HCT116 (cell line): ENCODE results near the gene GPAT3. TPM values are rescaled to one million over a fixed set of nuclear protein-coding genes. Genes with fewer than 3 reads are reported as not detected.

Experiments
- ATAC-seq: fragments of 200-7000 bp; cut with Tn5 transposase; 2 replicates; pipeline ENCODE4 v1.9.1; 2020; ENCODE audit warnings: mild to moderate bottlenecking, moderate library complexity
- BruUV-seq: library from RNA; stranded (reverse); fragments of 400-500 nt; replicated peaks from 2 replicates; lab custom pipeline; 2021; lab: Mats Ljungman, UMichigan
- CTCF ChIA-PET: fragments of 300-600 bp; sonication (Branson Sonifier 250); formaldehyde crosslinking; loops from one replicate; lab custom pipeline; 2021; ENCODE audit warnings: antibody characterized with exemption; lab: Charles Lee
- POLR2A ChIA-PET: fragments of 300-600, 350-600 bp; sonication (Branson Sonifier 250); formaldehyde crosslinking; loops from one replicate; lab custom pipeline; 2021; ENCODE audit warnings: antibody characterized with exemption; lab: Charles Lee
- RAD21 ChIA-PET, 2 experiments: fragments of 300-600 bp; sonication (Branson Sonifier 250); formaldehyde crosslinking; loops; one replicate each; lab custom pipeline; 2023; ENCODE audit warnings: low total read pairs in 2 of 2; ENCODE audit not compliant: uncharacterized antibody in 2 of 2, unreplicated experiment in 2 of 2, low non-redundant PET in 1 of 2; lab: Charles Lee
- DNase-seq: peaks from one replicate; pipeline ENCODE4 v3.0.0-alpha.2; 2010; ENCODE audit warnings: low read depth, low spot score
- H2AFZ ChIP-seq: fragments of 200-600 bp; shearing (Covaris generic), sonication (generic); 2 replicates; pipeline ENCODE4 v1.6.1; 2017; ENCODE audit warnings: low read depth, mixed run types, mixed read lengths, antibody characterized with exemption, low read length; ENCODE audit not compliant: poor library complexity, severe bottlenecking
- H3K27ac ChIP-seq: 2 replicates; pipeline ENCODE4 v1.5.1; 2012; ENCODE audit warnings: low read depth, low read length
- H3K27me3 ChIP-seq: fragments of 200-600 bp; sonication (generic); 2 replicates; pipeline ENCODE4 v1.6.1; 2016; ENCODE audit warnings: mixed run types, low read length, mixed read lengths; ENCODE audit not compliant: insufficient read depth
- H3K36me3 ChIP-seq, 2 experiments: fragments of 200-500 bp in 1 of 2; fragments of 200-600 bp in 1 of 2; sonication (Bioruptor generic) in 1 of 2; sonication (generic) in 1 of 2; 2 replicates each; pipeline versions ENCODE4 v1.5.1 to v1.6.1; 2014 to 2016; ENCODE audit warnings: low read length in 2 of 2, inconsistent platforms in 1 of 2, mixed read lengths in 1 of 2, mixed run types in 1 of 2; ENCODE audit not compliant: insufficient read depth in 2 of 2, control insufficient read depth in 1 of 2
- H3K4me1 ChIP-seq, 2 experiments: fragments of 200-600 bp in 1 of 2; sonication (generic) in 1 of 2; 2 replicates each; pipeline versions ENCODE4 v1.5.1 to v1.6.1; 2012 to 2017; ENCODE audit warnings: low read length in 2 of 2, inconsistent platforms in 1 of 2, mild to moderate bottlenecking in 1 of 2, mixed read lengths in 1 of 2, mixed run types in 1 of 2, moderate library complexity in 1 of 2; ENCODE audit not compliant: insufficient read depth in 2 of 2, control insufficient read depth in 1 of 2
- H3K4me2 ChIP-seq: fragments of 200-600 bp; sonication (generic); 2 replicates; pipeline ENCODE4 v1.6.1; 2017; ENCODE audit warnings: mixed run types, low read length, mixed read lengths
- H3K4me3 ChIP-seq, 2 experiments: fragments of 200-600 bp in 1 of 2; sonication (generic) in 1 of 2; replicated peaks in 1 of 2; 2 replicates each; pipeline ENCODE4 v1.5.1; 2011 to 2016; ENCODE audit warnings: low read length in 2 of 2, control low read depth in 1 of 2, low read depth in 1 of 2, mild to moderate bottlenecking in 1 of 2, mixed read lengths in 1 of 2, mixed run types in 1 of 2
- H3K79me2 ChIP-seq: fragments of 200-600 bp; sonication (generic); 2 replicates; pipeline ENCODE4 v1.6.1; 2017; ENCODE audit warnings: mild to moderate bottlenecking, mixed run types, low read length, moderate library complexity, mixed read lengths; ENCODE audit not compliant: insufficient read depth
- H3K9ac ChIP-seq: fragments of 200-600 bp; sonication (generic); 2 replicates; pipeline ENCODE4 v1.6.1; 2016; ENCODE audit warnings: low read length, mixed read lengths
- H3K9me2 ChIP-seq: fragments of 200-600 bp; sonication (generic), shearing (Covaris generic); 2 replicates; pipeline ENCODE4 v1.6.1; 2017; ENCODE audit warnings: mixed run types, mild to moderate bottlenecking, moderate library complexity; ENCODE audit not compliant: insufficient read depth
- H3K9me3 ChIP-seq, 2 experiments: fragments of 200-500 bp in 1 of 2; fragments of 200-600 bp in 1 of 2; sonication (Bioruptor generic) in 1 of 2; sonication (generic) in 1 of 2; 2 replicates each; pipeline ENCODE4 v1.6.1; 2014 to 2017; ENCODE audit warnings: low read length in 2 of 2, mixed read lengths in 2 of 2, inconsistent platforms in 1 of 2, low read depth in 1 of 2, mild to moderate bottlenecking in 1 of 2, mixed run types in 1 of 2, moderate library complexity in 1 of 2; ENCODE audit not compliant: control insufficient read depth in 1 of 2, insufficient read depth in 1 of 2
- H4K20me1 ChIP-seq: fragments of 200-600 bp; sonication (generic), shearing (Covaris generic); 2 replicates; pipeline ENCODE4 v1.6.1; 2017; ENCODE audit warnings: mixed run types, mild to moderate bottlenecking, moderate library complexity; ENCODE audit not compliant: insufficient read depth
- ATF3 ChIP-seq: IDR thresholded peaks from 2 replicates; pipeline ENCODE4 v1.6.1; 2012
- CBX3 ChIP-seq: IDR thresholded peaks from 2 replicates; pipeline ENCODE4 v1.6.1; 2012; ENCODE audit warnings: low read depth
- CEBPB ChIP-seq: IDR thresholded peaks from 2 replicates; pipeline ENCODE4 v1.6.1; 2012; ENCODE audit warnings: low read depth
- EGR1 ChIP-seq: IDR thresholded peaks from 2 replicates; pipeline ENCODE4 v1.6.1; 2012; ENCODE audit warnings: low read depth
- EZH2phosphoT487 ChIP-seq: fragments of 200-600 bp; IDR thresholded peaks from 2 replicates; pipeline ENCODE4 v1.6.1; 2018; ENCODE audit warnings: antibody characterized with exemption, borderline replicate concordance
- JUND ChIP-seq: IDR thresholded peaks from 2 replicates; pipeline ENCODE4 v1.6.1; 2012
- RAD21 ChIP-seq: IDR thresholded peaks from 2 replicates; pipeline ENCODE4 v1.6.1; 2012; ENCODE audit warnings: low read depth, mild to moderate bottlenecking
- SIN3A ChIP-seq: IDR thresholded peaks from 2 replicates; pipeline ENCODE4 v1.6.1; 2012; ENCODE audit warnings: low read depth
- YY1 ChIP-seq: IDR thresholded peaks from 2 replicates; pipeline ENCODE4 v1.6.1; 2011; ENCODE audit warnings: low read length, low read depth, moderate library complexity, mild to moderate bottlenecking; ENCODE audit not compliant: insufficient replicate concordance; ENCODE audit errors: extremely low read depth
- intact Hi-C: fragments of 100-400 bp; cut with micrococcal nuclease; formaldehyde crosslinking; loops from 2 replicates; pipeline ENCODE4 v1.10.0; 2022
- total RNA-seq: library from RNA; stranded (reverse); gene quantifications from one replicate; pipeline ENCODE4 v1.2.1, GENCODE V29; 2021; ENCODE audit not compliant: unreplicated experiment
- TF ChIP-seq, protein P1 (sequence below): IDR thresholded peaks from 2 replicates; pipeline ENCODE4 v1.6.1; 2011; ENCODE audit warnings: mild to moderate bottlenecking, low read length, moderate library complexity; ENCODE audit not compliant: insufficient replicate concordance; ENCODE audit errors: extremely low read depth
- TF ChIP-seq, protein P2 (sequence below), 3 experiments: fragments of 200-600 bp in 1 of 3; sonication (generic) in 1 of 3; IDR thresholded peaks in 2 of 3; conservative IDR thresholded peaks in 1 of 3; 2 replicates each; pipeline ENCODE4 v1.5.1; 2012 to 2017; ENCODE audit warnings: low read depth in 2 of 3, low read length in 2 of 3, antibody characterized with exemption in 1 of 3, borderline replicate concordance in 1 of 3, control low read depth in 1 of 3, mild to moderate bottlenecking in 1 of 3, mixed read lengths in 1 of 3, mixed run types in 1 of 3, moderate library complexity in 1 of 3; ENCODE audit not compliant: insufficient read depth in 1 of 3

GPAT3 gene
- total RNA-seq, 1 experiment from 2014 or later: 36.7 TPM

DNA sequence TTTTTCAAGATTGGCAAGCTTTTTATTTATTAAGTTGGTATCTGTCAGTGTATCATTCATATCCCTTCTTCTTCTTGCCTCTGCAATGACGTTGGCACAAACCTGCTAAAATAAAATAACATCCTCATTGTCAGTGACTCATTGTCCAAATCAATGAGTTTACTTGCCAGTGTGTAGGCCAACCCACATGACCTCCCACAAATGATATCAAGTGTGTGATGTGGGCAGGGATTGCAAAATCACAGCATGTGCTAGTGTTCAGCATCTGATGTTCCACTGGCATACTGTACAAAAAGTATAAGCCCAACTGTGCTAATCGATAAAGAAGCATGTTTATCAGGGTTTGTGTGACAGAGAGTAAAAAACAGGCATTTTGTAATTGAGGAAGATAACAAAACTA, 25.5 kb downstream of the GPAT3 start (continued):
- TF ChIP-seq, protein P1, sequence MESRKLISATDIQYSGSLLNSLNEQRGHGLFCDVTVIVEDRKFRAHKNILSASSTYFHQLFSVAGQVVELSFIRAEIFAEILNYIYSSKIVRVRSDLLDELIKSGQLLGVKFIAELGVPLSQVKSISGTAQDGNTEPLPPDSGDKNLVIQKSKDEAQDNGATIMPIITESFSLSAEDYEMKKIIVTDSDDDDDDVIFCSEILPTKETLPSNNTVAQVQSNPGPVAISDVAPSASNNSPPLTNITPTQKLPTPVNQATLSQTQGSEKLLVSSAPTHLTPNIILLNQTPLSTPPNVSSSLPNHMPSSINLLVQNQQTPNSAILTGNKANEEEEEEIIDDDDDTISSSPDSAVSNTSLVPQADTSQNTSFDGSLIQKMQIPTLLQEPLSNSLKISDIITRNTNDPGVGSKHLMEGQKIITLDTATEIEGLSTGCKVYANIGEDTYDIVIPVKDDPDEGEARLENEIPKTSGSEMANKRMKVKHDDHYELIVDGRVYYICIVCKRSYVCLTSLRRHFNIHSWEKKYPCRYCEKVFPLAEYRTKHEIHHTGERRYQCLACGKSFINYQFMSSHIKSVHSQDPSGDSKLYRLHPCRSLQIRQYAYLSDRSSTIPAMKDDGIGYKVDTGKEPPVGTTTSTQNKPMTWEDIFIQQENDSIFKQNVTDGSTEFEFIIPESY: no peak
- TF ChIP-seq CEBPB (peak; percentile 99), EZH2phosphoT487 (no peak), YY1 (peak; percentile 18), JUND (peak; percentile 91), CBX3 (peak; percentile 96), EGR1 (peak; percentile 34; the same call in 1 of the 2 replicates), RAD21 (no peak), SIN3A (peak; percentile 85)
- TF ChIP-seq, all 23 proteins: peak for 13

DNA sequence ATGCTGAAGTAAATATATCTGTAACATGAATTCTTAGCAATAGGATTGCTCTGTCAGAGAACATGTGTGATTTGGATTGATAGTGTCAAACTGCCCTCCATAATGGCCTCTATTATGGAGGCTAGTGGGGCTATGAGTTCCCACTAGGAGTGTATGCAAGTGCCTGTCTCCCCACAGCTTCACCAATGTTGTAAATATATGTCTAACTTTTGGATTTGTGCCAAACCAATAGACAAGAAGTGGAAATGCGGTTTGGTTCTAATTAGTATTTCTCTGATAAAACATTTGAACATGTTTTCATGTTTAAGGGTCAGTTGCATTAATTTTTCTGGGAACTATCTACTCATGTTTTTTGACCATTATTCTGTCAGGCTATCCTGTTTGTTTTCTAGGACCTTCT, 28.1 kb downstream of the GPAT3 start:
- H3K27me3 ChIP-seq: no peaks in the 10 kb centered on the region
- H3K4me3 ChIP-seq: no peak overlapping the region
- ATAC-seq (no peak), DNase-seq (no peak)
- H2AFZ ChIP-seq: no peak overlapping the region
- H3K4me2 ChIP-seq: no peak overlapping the region
- peaks cover 17 to 30% of the 10 kb centered on the region in 2 experiments for H3K4me1 ChIP-seq
- H3K79me2 ChIP-seq: peaks cover 47% of the 10 kb centered on the region
- H3K36me3 ChIP-seq: no peaks in the 10 kb centered on the region
- ChIA-PET RAD21 (no interaction called here), CTCF (interaction anchor here (0.5 kb wide), 1 partner anchor 79 kb away, joined by 3 read pairs; no protein-coding TSS in a partner anchor), POLR2A (no interaction called here)
- H4K20me1 ChIP-seq: peaks cover 7% of the 10 kb centered on the region; the same call in 1 of the 2 replicates
- no peak for TF ChIP-seq EZH2phosphoT487
- TF ChIP-seq ATF3: no peak
- TF ChIP-seq, protein P2, sequence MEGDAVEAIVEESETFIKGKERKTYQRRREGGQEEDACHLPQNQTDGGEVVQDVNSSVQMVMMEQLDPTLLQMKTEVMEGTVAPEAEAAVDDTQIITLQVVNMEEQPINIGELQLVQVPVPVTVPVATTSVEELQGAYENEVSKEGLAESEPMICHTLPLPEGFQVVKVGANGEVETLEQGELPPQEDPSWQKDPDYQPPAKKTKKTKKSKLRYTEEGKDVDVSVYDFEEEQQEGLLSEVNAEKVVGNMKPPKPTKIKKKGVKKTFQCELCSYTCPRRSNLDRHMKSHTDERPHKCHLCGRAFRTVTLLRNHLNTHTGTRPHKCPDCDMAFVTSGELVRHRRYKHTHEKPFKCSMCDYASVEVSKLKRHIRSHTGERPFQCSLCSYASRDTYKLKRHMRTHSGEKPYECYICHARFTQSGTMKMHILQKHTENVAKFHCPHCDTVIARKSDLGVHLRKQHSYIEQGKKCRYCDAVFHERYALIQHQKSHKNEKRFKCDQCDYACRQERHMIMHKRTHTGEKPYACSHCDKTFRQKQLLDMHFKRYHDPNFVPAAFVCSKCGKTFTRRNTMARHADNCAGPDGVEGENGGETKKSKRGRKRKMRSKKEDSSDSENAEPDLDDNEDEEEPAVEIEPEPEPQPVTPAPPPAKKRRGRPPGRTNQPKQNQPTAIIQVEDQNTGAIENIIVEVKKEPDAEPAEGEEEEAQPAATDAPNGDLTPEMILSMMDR (IDR thresholded peaks at IDR 0.05 in 2 of 3, conservative IDR thresholded peaks at IDR 0.05 in 1 of 3; ENCODE audit: borderline replicate concordance in 1 of 3, insufficient read depth in 1 of 3, low read depth in 2 of 3, low read length in 2 of 3): 0 out of 6 replicates have a peak, but pooled peaks of 1 of the 3 experiments have one; percentile 5
- no TSS peak for BruUV-seq
- intact Hi-C loops: no loop called here
- H3K27ac ChIP-seq: no peak overlapping the region
- no peak overlapping the region for H3K9ac ChIP-seq
- H3K9me2 ChIP-seq: no peaks in the 10 kb centered on the region
- no peaks in the 10 kb centered on the region for H3K9me3 ChIP-seq
